Loucy (cell line): Measurements from ENCODE around the gene PYROXD2.

Source experiments
- H2AFZ ChIP-seq: fragments of 200-600 bp; sonication (generic); 2 replicates; pipeline ENCODE4 v1.6.0; 2016; ENCODE audit warnings: antibody characterized with exemption, mild to moderate bottlenecking, low read length, moderate library complexity
- H3F3A ChIP-seq: fragments of 200-600 bp; 2 replicates; pipeline ENCODE4 v1.6.0; 2016; ENCODE audit warnings: antibody characterized with exemption, low read depth, mild to moderate bottlenecking
- H3K27me3 ChIP-seq: fragments of 200-600 bp; sonication (generic); 2 replicates; pipeline ENCODE4 v1.6.1; 2014; ENCODE audit warnings: low read length, mild to moderate bottlenecking; ENCODE audit not compliant: insufficient read depth, poor library complexity, severe bottlenecking
- H3K36me3 ChIP-seq: fragments of 200-600 bp; sonication (generic); 2 replicates; pipeline ENCODE4 v1.6.1; 2016; ENCODE audit warnings: low read length; ENCODE audit not compliant: insufficient read depth
- H3K4me1 ChIP-seq: fragments of 200-600 bp; sonication (generic); 2 replicates; pipeline ENCODE4 v1.5.1; 2014; ENCODE audit warnings: low read length, mild to moderate bottlenecking; ENCODE audit not compliant: insufficient read depth, poor library complexity, severe bottlenecking
- H3K4me2 ChIP-seq: fragments of 200-600 bp; sonication (generic); 2 replicates; pipeline ENCODE4 v1.6.0; 2014; ENCODE audit warnings: antibody characterized with exemption, low read length, low read depth, mild to moderate bottlenecking; ENCODE audit not compliant: poor library complexity, severe bottlenecking
- H3K4me3 ChIP-seq: fragments of 200-600 bp; sonication (generic); 2 replicates; pipeline ENCODE4 v1.5.1; 2014; ENCODE audit warnings: low read length, mild to moderate bottlenecking, mixed read lengths; ENCODE audit not compliant: poor library complexity, severe bottlenecking
- H3K79me2 ChIP-seq: fragments of 200-600 bp; sonication (generic); 2 replicates; pipeline ENCODE4 v1.6.1; 2014; ENCODE audit warnings: low read length; ENCODE audit not compliant: insufficient read depth
- H3K9ac ChIP-seq: fragments of 200-600 bp; sonication (generic); 2 replicates; pipeline ENCODE4 v1.6.0; 2014; ENCODE audit warnings: mild to moderate bottlenecking, low read depth, low read length, moderate library complexity; ENCODE audit not compliant: poor library complexity, severe bottlenecking
- H3K9me2 ChIP-seq: fragments of 200-600 bp; sonication (generic); replicated peaks from 2 replicates; pipeline ENCODE4 v1.6.1; 2016; ENCODE audit warnings: low read depth, low read length, mixed read lengths
- H3K9me3 ChIP-seq: fragments of 200-600 bp; sonication (generic); 2 replicates; pipeline ENCODE4 v1.6.1; 2014; ENCODE audit warnings: mild to moderate bottlenecking, antibody characterized with exemption, low read length, low read depth; ENCODE audit not compliant: insufficient read depth
- H4K20me1 ChIP-seq: fragments of 200-600 bp; sonication (generic); 2 replicates; pipeline ENCODE4 v1.6.0; 2014; ENCODE audit warnings: antibody characterized with exemption, low read length, mild to moderate bottlenecking; ENCODE audit not compliant: insufficient read depth, poor library complexity, severe bottlenecking
- EZH2phosphoT487 ChIP-seq: fragments of 200-600 bp; IDR thresholded peaks from 2 replicates; pipeline ENCODE4 v1.6.1; 2018; ENCODE audit warnings: antibody characterized with exemption, mild to moderate bottlenecking, moderate library complexity, borderline replicate concordance
- TF ChIP-seq, protein P1 (sequence below): fragments of 200-600 bp; sonication (generic); conservative IDR thresholded peaks from 2 replicates; pipeline ENCODE4 v1.5.1; 2014; ENCODE audit warnings: mild to moderate bottlenecking, antibody characterized with exemption, low read length

Gene PYROXD2

DNA sequence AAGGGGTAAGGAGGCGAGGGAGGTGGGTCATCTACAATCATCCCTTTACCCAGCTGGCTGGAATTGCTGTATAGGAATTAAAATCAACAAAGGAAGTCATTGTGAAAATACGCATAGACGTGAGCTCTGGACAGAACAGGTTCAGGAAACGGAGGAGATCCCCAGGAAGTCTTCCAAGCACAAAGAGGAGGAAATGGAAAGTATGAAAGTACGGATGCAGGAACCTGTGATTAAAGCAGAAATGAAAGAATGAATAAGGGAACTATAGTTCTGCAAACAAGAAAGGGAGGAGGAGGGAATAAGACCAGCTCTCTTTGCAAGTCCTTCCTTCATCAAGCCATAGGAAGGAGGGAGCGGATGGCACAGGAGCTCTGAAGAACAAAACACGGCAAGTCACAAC lies 61.8 kb downstream of the PYROXD2 start:
- H2AFZ ChIP-seq = no peak overlapping the region
- H3K4me2 ChIP-seq = no peak overlapping the region
- H3F3A ChIP-seq = no peaks in the 10 kb centered on the region
- peaks cover 17% of the 10 kb centered on the region for H3K27me3 ChIP-seq
- H3K4me3 ChIP-seq = no peak overlapping the region
- peaks cover 7% of the 10 kb centered on the region for H3K4me1 ChIP-seq
- H3K9me3 ChIP-seq = no peaks in the 10 kb centered on the region
- no peaks in the 10 kb centered on the region for H3K79me2 ChIP-seq
- no peaks in the 10 kb centered on the region for H3K9me2 ChIP-seq
- TF ChIP-seq EZH2phosphoT487 = no peak
- TF ChIP-seq, protein P1, sequence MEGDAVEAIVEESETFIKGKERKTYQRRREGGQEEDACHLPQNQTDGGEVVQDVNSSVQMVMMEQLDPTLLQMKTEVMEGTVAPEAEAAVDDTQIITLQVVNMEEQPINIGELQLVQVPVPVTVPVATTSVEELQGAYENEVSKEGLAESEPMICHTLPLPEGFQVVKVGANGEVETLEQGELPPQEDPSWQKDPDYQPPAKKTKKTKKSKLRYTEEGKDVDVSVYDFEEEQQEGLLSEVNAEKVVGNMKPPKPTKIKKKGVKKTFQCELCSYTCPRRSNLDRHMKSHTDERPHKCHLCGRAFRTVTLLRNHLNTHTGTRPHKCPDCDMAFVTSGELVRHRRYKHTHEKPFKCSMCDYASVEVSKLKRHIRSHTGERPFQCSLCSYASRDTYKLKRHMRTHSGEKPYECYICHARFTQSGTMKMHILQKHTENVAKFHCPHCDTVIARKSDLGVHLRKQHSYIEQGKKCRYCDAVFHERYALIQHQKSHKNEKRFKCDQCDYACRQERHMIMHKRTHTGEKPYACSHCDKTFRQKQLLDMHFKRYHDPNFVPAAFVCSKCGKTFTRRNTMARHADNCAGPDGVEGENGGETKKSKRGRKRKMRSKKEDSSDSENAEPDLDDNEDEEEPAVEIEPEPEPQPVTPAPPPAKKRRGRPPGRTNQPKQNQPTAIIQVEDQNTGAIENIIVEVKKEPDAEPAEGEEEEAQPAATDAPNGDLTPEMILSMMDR = no peak
- no peaks in the 10 kb centered on the region for H4K20me1 ChIP-seq
- no peak overlapping the region for H3K9ac ChIP-seq
- H3K36me3 ChIP-seq = no peaks in the 10 kb centered on the region

DNA sequence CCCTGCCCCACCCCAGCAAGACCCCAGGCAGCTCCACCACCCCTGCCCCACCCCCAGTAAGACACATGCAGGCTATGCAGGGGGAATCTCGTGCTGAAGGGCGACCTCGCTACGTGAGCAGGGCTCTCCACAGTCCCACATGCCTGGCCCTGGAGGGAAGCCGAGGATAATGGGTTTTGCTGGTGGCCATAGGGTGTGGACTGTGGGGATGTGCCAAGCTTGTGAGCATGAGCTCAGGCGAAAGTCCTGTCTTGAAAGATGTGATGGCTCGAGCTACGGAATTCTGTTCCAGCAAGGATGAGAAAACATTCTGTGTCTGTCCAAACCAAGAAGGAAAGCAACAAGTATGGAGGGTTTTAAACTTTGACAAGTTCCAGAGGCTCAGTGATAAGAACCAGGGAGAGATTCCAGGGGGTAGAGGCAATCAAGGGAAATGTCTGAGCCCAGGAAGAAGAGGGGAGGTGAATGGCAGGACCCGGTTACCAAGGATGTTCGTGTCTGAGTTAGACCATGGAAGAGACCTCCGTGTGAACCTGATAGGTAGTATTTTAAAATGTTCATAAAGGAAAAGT lies 63.1 kb downstream of the PYROXD2 start:
- H3K79me2 ChIP-seq = no peaks in the 10 kb centered on the region
- no peaks in the 10 kb centered on the region for H3F3A ChIP-seq
- no peak for TF ChIP-seq EZH2phosphoT487
- TF ChIP-seq, protein P1 = no peak
- H3K4me1 ChIP-seq = peaks cover 7% of the 10 kb centered on the region
- H2AFZ ChIP-seq = no peak overlapping the region
- no peaks in the 10 kb centered on the region for H4K20me1 ChIP-seq
- H3K4me2 ChIP-seq = no peak overlapping the region
- H3K27me3 ChIP-seq = peaks cover 17% of the 10 kb centered on the region
- H3K4me3 ChIP-seq = no peak overlapping the region
- H3K9ac ChIP-seq = no peak overlapping the region
- no peaks in the 10 kb centered on the region for H3K36me3 ChIP-seq
- H3K9me3 ChIP-seq = no peaks in the 10 kb centered on the region
- H3K9me2 ChIP-seq = no peaks in the 10 kb centered on the region

DNA sequence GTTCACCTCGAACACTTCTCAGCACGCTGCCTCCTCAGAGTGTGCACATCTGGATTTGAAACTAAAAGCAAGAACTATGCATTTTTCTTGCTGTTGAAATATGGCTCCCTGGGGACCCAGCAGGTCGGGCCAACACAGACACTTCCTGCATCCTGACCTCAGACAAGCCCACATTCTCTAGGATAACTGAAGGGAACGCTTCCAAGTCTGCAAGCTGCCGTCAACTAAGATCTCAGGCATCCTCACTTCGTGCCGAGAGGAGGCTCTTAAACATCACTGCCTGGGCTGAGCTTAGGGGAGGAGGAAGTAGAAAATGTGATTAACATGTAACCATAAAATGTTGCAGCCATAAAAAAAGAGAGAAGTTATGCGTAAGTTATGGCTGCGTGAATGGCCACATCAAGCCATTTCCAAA lies 65.5 kb downstream of the PYROXD2 start:
- Histone ChIP-seq H2AFZ (peak overlapping the region; percentile 32), H3K9me3 (no peaks in the 10 kb centered on the region), H3K9me2 (no peaks in the 10 kb centered on the region), H3K27me3 (peaks cover 13% of the 10 kb centered on the region), H3K4me2 (peak overlapping the region; percentile 73), H3K36me3 (no peaks in the 10 kb centered on the region), H3K79me2 (no peaks in the 10 kb centered on the region), H3K4me1 (peaks cover 7% of the 10 kb centered on the region), H3K9ac (no peak overlapping the region), H3K4me3 (peak overlapping the region; percentile 51), H4K20me1 (no peaks in the 10 kb centered on the region), H3F3A (no peaks in the 10 kb centered on the region)
- TF ChIP-seq EZH2phosphoT487 = no peak
- TF ChIP-seq, protein P1 = no peak
